GM23338 (cell line): Measurements from ENCODE around the gene ZNF518A. TPM values are rescaled to one million over a fixed set of nuclear protein-coding genes. Genes with fewer than 3 reads are reported as not detected.

Experiments used
- ATAC-seq: fragments of 200-7000 bp; cut with Tn5 transposase; 3 replicates; pipeline ENCODE4 v1.9.1; 2020
- DNase-seq: peaks from one replicate; pipeline ENCODE4 v3.0.0-alpha.2; 2015; ENCODE audit warnings: low spot score
- H2AFZ ChIP-seq: fragments of 200-600 bp; sonication (generic); 2 replicates; pipeline ENCODE4 v1.8.0; 2016; ENCODE audit warnings: antibody characterized with exemption, mild to moderate bottlenecking, moderate library complexity
- H3F3A ChIP-seq: fragments of 200-600 bp; sonication (generic); replicated peaks from 2 replicates; pipeline ENCODE4 v1.8.0; 2017; ENCODE audit warnings: antibody characterized with exemption, mixed run types, low read depth
- H3K27ac ChIP-seq: fragments of 200-600 bp; sonication (generic); 2 replicates; pipeline ENCODE4 v1.6.1; 2016; ENCODE audit warnings: low read depth
- H3K27me3 ChIP-seq: fragments of 200-600 bp; sonication (generic); 2 replicates; pipeline ENCODE4 v1.8.0; 2016; ENCODE audit warnings: mild to moderate bottlenecking, mixed run types, moderate library complexity; ENCODE audit not compliant: insufficient read depth
- H3K36me3 ChIP-seq: fragments of 200-600 bp; sonication (generic); 2 replicates; pipeline ENCODE4 v1.8.0; 2016; ENCODE audit warnings: mild to moderate bottlenecking; ENCODE audit not compliant: insufficient read depth
- H3K4me1 ChIP-seq: fragments of 200-600 bp; sonication (generic); 2 replicates; pipeline ENCODE4 v1.8.0; 2016; ENCODE audit warnings: mild to moderate bottlenecking, moderate library complexity; ENCODE audit not compliant: insufficient read depth
- H3K4me2 ChIP-seq: fragments of 200-600 bp; sonication (generic); 2 replicates; pipeline ENCODE4 v1.7.1; 2017; ENCODE audit warnings: mixed run types
- H3K4me3 ChIP-seq: fragments of 200-600 bp; sonication (generic); 2 replicates; pipeline ENCODE4 v1.6.1; 2016; ENCODE audit warnings: mixed run types
- H3K79me2 ChIP-seq: fragments of 200-600 bp; sonication (generic); replicated peaks from 2 replicates; pipeline ENCODE4 v1.8.0; 2017; ENCODE audit warnings: mild to moderate bottlenecking; ENCODE audit not compliant: insufficient read depth
- H3K9me2 ChIP-seq: fragments of 200-600 bp; sonication (generic); 2 replicates; pipeline ENCODE4 v1.8.0; 2017; ENCODE audit not compliant: insufficient read depth
- H4K20me1 ChIP-seq: fragments of 200-600 bp; sonication (generic); replicated peaks from 2 replicates; pipeline ENCODE4 v1.8.0; 2017; ENCODE audit warnings: mild to moderate bottlenecking; ENCODE audit not compliant: insufficient read depth
- H3K27ac Mint-ChIP-seq: 2 replicates; pipeline ENCODE4 v1.8.0; 2020; ENCODE audit warnings: inconsistent platforms, mild to moderate bottlenecking, moderate library complexity, mixed read lengths
- H3K27me3 Mint-ChIP-seq: 3 replicates; pipeline ENCODE4 v1.8.0; 2022; ENCODE audit warnings: low read depth, mild to moderate bottlenecking, moderate library complexity, mixed read lengths, inconsistent platforms; ENCODE audit not compliant: insufficient read depth, poor library complexity
- H3K36me3 Mint-ChIP-seq: 3 replicates; pipeline ENCODE4 v1.8.0; 2021; ENCODE audit warnings: low read depth, mild to moderate bottlenecking, inconsistent platforms, moderate library complexity, mixed read lengths
- H3K4me1 Mint-ChIP-seq: 3 replicates; pipeline ENCODE4 v1.8.0; 2020; ENCODE audit warnings: mild to moderate bottlenecking, inconsistent platforms, mixed read lengths
- H3K4me3 Mint-ChIP-seq: 3 replicates; pipeline ENCODE4 v1.8.0; 2021; ENCODE audit warnings: moderate library complexity, mild to moderate bottlenecking, inconsistent platforms, mixed read lengths
- H3K9me3 Mint-ChIP-seq: 3 replicates; pipeline ENCODE4 v1.8.0; 2020; ENCODE audit warnings: moderate library complexity, mild to moderate bottlenecking, inconsistent platforms, mixed read lengths
- CREB1 ChIP-seq: fragments of 250-450 bp; sonication (Bioruptor Pico); IDR thresholded peaks from 2 replicates; pipeline ENCODE4 v1.5.0; 2020; ENCODE audit warnings: low read depth, mild to moderate bottlenecking, moderate library complexity
- EZH2 ChIP-seq: fragments of 200-600 bp; sonication (generic); IDR thresholded peaks from one replicate; pipeline ENCODE4 v1.8.0; 2017; ENCODE audit warnings: antibody characterized with exemption, mild to moderate bottlenecking, low read depth; ENCODE audit not compliant: unreplicated experiment
- EZH2phosphoT487 ChIP-seq: fragments of 200-600 bp; sonication (generic); IDR thresholded peaks from one replicate; pipeline ENCODE4 v1.8.1; 2018; ENCODE audit warnings: antibody characterized with exemption; ENCODE audit not compliant: unreplicated experiment
- JUNB ChIP-seq: IDR thresholded peaks from one replicate; pipeline ENCODE4 v1.6.1; 2016; ENCODE audit warnings: antibody characterized with exemption; ENCODE audit not compliant: unreplicated experiment
- NANOG ChIP-seq: IDR thresholded peaks from 2 replicates; pipeline ENCODE4 v1.6.1; 2016; ENCODE audit warnings: antibody characterized with exemption, borderline replicate concordance
- POLR2AphosphoS5 ChIP-seq: IDR thresholded peaks from 2 replicates; pipeline ENCODE4 v1.6.1; 2016; ENCODE audit warnings: antibody characterized with exemption, low read depth
- STAT1 ChIP-seq: IDR thresholded peaks from one replicate; pipeline ENCODE4 v1.6.1; 2016; ENCODE audit warnings: antibody characterized with exemption; ENCODE audit not compliant: unreplicated experiment
- ZNF114 ChIP-seq: fragments of 250-450 bp; sonication (Bioruptor Pico); IDR thresholded peaks from 2 replicates; pipeline ENCODE4 v1.5.0; 2020; ENCODE audit warnings: mild to moderate bottlenecking, moderate library complexity
- ZNF331 ChIP-seq: fragments of 250-450 bp; sonication (Bioruptor Pico); IDR thresholded peaks from 2 replicates; pipeline ENCODE4 v1.5.0; 2020; ENCODE audit warnings: low read depth, mild to moderate bottlenecking, moderate library complexity
- polyA plus RNA-seq: library from polyadenylated mRNA; unstranded; fragments of >200 nt; fragmentation: Nextera tagmentation; extraction: Ambion mirVana; gene quantifications from 2 replicates; pipeline ENCODE4 v1.2.1, GENCODE V29; 2016
- total RNA-seq: library from RNA; depleted of rRNA; stranded (reverse); fragments of >200 nt; shearing (Covaris generic); gene quantifications from 2 replicates; pipeline ENCODE4 v1.2.3, GENCODE V29; 2014
- TF ChIP-seq, protein P1 (sequence below): fragments of 250-450 bp; sonication (Bioruptor Pico); IDR thresholded peaks from 2 replicates; pipeline ENCODE4 v1.5.0; 2020; ENCODE audit warnings: mild to moderate bottlenecking, moderate library complexity
- TF ChIP-seq, protein P2 (sequence below), 2 experiments: fragments of 200-600 bp in 1 of 2; sonication (generic) in 1 of 2; conservative IDR thresholded peaks; 2 replicates each; pipeline versions ENCODE4 v1.5.1 to v1.6.1; 2016 to 2017; ENCODE audit warnings: antibody characterized with exemption in 2 of 2, low read depth in 2 of 2, mild to moderate bottlenecking in 2 of 2, moderate library complexity in 1 of 2
- TF ChIP-seq, protein P3 (sequence below): IDR thresholded peaks from 2 replicates; pipeline ENCODE4 v1.6.1; 2016; ENCODE audit warnings: antibody characterized with exemption
- TF ChIP-seq, protein P4 (sequence below): IDR thresholded peaks from one replicate; pipeline ENCODE4 v1.6.1; 2018; ENCODE audit warnings: antibody characterized with exemption; ENCODE audit not compliant: unreplicated experiment

The ZNF518A gene
- total and polyA plus RNA-seq, 2 experiments from 2014 or later = 44.6 to 52.1 TPM

DNA sequence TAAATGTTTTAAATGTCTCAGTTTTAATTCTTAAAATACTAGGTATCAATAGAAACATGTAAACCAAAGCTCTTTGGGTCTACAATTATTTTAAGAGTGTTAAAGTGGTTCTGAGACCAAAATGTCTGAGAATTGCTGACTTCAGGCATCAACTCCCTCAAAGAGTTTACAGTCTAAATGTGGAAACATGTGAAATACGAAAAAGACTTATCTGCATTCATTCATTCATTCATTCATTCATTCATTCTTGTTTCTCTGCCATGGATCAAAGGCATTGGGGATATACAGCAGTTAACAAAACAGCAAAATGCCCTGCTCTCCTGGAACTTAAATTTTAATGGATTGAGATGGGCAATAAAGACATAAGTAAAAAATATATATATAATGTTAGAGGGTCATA is 71.4 kb downstream of the ZNF518A start:
- Histone ChIP-seq H3K79me2 (no peaks in the 10 kb centered on the region), H3K36me3 (no peaks in the 10 kb centered on the region), H3F3A (no peaks in the 10 kb centered on the region), H3K27ac (no peak overlapping the region), H2AFZ (no peak overlapping the region), H3K4me1 (peaks cover 12% of the 10 kb centered on the region), H3K4me3 (no peak overlapping the region), H3K9me2 (no peaks in the 10 kb centered on the region), H4K20me1 (no peaks in the 10 kb centered on the region), H3K27me3 (no peaks in the 10 kb centered on the region), H3K4me2 (no peak overlapping the region)
- DNase-seq = no peak
- H3K4me1 Mint-ChIP-seq = peaks cover 27% of the 10 kb centered on the region
- TF ChIP-seq STAT1 (no peak), EZH2phosphoT487 (no peak), CREB1 (no peak), EZH2 (no peak), ZNF331 (CRISPR knock-in tag) (no peak), POLR2AphosphoS5 (no peak), JUNB (no peak), ZNF114 (CRISPR knock-in tag) (no peak), NANOG (no peak)
- TF ChIP-seq, protein P1, sequence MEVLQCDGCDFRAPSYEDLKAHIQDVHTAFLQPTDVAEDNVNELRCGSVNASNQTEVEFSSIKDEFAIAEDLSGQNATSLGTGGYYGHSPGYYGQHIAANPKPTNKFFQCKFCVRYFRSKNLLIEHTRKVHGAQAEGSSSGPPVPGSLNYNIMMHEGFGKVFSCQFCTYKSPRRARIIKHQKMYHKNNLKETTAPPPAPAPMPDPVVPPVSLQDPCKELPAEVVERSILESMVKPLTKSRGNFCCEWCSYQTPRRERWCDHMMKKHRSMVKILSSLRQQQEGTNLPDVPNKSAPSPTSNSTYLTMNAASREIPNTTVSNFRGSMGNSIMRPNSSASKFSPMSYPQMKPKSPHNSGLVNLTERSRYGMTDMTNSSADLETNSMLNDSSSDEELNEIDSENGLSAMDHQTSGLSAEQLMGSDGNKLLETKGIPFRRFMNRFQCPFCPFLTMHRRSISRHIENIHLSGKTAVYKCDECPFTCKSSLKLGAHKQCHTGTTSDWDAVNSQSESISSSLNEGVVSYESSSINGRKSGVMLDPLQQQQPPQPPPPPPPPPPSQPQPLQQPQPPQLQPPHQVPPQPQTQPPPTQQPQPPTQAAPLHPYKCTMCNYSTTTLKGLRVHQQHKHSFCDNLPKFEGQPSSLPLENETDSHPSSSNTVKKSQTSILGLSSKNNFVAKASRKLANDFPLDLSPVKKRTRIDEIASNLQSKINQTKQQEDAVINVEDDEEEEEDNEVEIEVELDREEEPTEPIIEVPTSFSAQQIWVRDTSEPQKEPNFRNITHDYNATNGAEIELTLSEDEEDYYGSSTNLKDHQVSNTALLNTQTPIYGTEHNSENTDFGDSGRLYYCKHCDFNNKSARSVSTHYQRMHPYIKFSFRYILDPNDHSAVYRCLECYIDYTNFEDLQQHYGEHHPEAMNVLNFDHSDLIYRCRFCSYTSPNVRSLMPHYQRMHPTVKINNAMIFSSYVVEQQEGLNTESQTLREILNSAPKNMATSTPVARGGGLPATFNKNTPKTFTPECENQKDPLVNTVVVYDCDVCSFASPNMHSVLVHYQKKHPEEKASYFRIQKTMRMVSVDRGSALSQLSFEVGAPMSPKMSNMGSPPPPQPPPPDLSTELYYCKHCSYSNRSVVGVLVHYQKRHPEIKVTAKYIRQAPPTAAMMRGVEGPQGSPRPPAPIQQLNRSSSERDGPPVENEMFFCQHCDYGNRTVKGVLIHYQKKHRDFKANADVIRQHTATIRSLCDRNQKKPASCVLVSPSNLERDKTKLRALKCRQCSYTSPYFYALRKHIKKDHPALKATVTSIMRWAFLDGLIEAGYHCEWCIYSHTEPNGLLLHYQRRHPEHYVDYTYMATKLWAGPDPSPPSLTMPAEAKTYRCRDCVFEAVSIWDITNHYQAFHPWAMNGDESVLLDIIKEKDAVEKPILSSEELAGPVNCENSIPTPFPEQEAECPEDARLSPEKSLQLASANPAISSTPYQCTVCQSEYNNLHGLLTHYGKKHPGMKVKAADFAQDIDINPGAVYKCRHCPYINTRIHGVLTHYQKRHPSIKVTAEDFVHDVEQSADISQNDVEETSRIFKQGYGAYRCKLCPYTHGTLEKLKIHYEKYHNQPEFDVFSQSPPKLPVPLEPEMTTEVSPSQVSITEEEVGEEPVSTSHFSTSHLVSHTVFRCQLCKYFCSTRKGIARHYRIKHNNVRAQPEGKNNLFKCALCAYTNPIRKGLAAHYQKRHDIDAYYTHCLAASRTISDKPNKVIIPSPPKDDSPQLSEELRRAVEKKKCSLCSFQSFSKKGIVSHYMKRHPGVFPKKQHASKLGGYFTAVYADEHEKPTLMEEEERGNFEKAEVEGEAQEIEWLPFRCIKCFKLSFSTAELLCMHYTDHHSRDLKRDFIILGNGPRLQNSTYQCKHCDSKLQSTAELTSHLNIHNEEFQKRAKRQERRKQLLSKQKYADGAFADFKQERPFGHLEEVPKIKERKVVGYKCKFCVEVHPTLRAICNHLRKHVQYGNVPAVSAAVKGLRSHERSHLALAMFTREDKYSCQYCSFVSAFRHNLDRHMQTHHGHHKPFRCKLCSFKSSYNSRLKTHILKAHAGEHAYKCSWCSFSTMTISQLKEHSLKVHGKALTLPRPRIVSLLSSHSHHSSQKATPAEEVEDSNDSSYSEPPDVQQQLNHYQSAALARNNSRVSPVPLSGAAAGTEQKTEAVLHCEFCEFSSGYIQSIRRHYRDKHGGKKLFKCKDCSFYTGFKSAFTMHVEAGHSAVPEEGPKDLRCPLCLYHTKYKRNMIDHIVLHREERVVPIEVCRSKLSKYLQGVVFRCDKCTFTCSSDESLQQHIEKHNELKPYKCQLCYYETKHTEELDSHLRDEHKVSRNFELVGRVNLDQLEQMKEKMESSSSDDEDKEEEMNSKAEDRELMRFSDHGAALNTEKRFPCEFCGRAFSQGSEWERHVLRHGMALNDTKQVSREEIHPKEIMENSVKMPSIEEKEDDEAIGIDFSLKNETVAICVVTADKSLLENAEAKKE (CRISPR knock-in tag) = no peak
- TF ChIP-seq, protein P2, sequence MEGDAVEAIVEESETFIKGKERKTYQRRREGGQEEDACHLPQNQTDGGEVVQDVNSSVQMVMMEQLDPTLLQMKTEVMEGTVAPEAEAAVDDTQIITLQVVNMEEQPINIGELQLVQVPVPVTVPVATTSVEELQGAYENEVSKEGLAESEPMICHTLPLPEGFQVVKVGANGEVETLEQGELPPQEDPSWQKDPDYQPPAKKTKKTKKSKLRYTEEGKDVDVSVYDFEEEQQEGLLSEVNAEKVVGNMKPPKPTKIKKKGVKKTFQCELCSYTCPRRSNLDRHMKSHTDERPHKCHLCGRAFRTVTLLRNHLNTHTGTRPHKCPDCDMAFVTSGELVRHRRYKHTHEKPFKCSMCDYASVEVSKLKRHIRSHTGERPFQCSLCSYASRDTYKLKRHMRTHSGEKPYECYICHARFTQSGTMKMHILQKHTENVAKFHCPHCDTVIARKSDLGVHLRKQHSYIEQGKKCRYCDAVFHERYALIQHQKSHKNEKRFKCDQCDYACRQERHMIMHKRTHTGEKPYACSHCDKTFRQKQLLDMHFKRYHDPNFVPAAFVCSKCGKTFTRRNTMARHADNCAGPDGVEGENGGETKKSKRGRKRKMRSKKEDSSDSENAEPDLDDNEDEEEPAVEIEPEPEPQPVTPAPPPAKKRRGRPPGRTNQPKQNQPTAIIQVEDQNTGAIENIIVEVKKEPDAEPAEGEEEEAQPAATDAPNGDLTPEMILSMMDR (conservative IDR thresholded peaks at IDR 0.05; ENCODE audit: low read depth in 2 of 2) = no peak
- TF ChIP-seq, protein P3, sequence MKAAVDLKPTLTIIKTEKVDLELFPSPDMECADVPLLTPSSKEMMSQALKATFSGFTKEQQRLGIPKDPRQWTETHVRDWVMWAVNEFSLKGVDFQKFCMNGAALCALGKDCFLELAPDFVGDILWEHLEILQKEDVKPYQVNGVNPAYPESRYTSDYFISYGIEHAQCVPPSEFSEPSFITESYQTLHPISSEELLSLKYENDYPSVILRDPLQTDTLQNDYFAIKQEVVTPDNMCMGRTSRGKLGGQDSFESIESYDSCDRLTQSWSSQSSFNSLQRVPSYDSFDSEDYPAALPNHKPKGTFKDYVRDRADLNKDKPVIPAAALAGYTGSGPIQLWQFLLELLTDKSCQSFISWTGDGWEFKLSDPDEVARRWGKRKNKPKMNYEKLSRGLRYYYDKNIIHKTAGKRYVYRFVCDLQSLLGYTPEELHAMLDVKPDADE = no peak
- TF ChIP-seq, protein P4, sequence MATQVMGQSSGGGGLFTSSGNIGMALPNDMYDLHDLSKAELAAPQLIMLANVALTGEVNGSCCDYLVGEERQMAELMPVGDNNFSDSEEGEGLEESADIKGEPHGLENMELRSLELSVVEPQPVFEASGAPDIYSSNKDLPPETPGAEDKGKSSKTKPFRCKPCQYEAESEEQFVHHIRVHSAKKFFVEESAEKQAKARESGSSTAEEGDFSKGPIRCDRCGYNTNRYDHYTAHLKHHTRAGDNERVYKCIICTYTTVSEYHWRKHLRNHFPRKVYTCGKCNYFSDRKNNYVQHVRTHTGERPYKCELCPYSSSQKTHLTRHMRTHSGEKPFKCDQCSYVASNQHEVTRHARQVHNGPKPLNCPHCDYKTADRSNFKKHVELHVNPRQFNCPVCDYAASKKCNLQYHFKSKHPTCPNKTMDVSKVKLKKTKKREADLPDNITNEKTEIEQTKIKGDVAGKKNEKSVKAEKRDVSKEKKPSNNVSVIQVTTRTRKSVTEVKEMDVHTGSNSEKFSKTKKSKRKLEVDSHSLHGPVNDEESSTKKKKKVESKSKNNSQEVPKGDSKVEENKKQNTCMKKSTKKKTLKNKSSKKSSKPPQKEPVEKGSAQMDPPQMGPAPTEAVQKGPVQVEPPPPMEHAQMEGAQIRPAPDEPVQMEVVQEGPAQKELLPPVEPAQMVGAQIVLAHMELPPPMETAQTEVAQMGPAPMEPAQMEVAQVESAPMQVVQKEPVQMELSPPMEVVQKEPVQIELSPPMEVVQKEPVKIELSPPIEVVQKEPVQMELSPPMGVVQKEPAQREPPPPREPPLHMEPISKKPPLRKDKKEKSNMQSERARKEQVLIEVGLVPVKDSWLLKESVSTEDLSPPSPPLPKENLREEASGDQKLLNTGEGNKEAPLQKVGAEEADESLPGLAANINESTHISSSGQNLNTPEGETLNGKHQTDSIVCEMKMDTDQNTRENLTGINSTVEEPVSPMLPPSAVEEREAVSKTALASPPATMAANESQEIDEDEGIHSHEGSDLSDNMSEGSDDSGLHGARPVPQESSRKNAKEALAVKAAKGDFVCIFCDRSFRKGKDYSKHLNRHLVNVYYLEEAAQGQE = no peak
- no peaks in the 10 kb centered on the region for H3K36me3 Mint-ChIP-seq
- H3K4me3 Mint-ChIP-seq = no peak overlapping the region
- H3K27ac Mint-ChIP-seq = no peak overlapping the region
- ATAC-seq = no peak
- H3K27me3 Mint-ChIP-seq = no peaks in the 10 kb centered on the region
- H3K9me3 Mint-ChIP-seq = no peaks in the 10 kb centered on the region
